ES-I3 (cell line): ENCODE measurements around the gene INPP1.
"Not testable (repeated sequence)": the region's sequence is repeated elsewhere in the genome, so short reads cannot be mapped to it uniquely, and the experiment has no call there.

Experiments used
- H3K36me3 ChIP-seq: 2 replicates; pipeline ENCODE4 v1.6.1; 2013; ENCODE audit warnings: mild to moderate bottlenecking, low read length, control low read depth, moderate library complexity; ENCODE audit not compliant: insufficient read depth
- H3K4me1 ChIP-seq: 2 replicates; pipeline ENCODE4 v1.6.1; 2013; ENCODE audit warnings: mild to moderate bottlenecking, control low read depth, low read length; ENCODE audit not compliant: insufficient read depth
- H3K9ac ChIP-seq: 2 replicates; pipeline ENCODE4 v1.6.1; 2013; ENCODE audit warnings: low read depth, mild to moderate bottlenecking, low read length, moderate library complexity
- H3K9me3 ChIP-seq: 2 replicates; pipeline ENCODE4 v1.6.1; 2013; ENCODE audit warnings: mild to moderate bottlenecking, low read length, moderate library complexity; ENCODE audit not compliant: control insufficient read depth, insufficient read depth

The INPP1 gene

GRCh38 chr2:190340369-190340768 is 3.0 kb upstream of the INPP1 start:
- H3K36me3 ChIP-seq: no peaks in the 10 kb centered on the region
- H3K9me3 ChIP-seq: no peaks in the 10 kb centered on the region
- H3K4me1 ChIP-seq: no peaks in the 10 kb centered on the region
- no peak overlapping the region for H3K9ac ChIP-seq

GRCh38 chr2:190342611-190343010 is 778 bp upstream of the INPP1 start:
- Histone ChIP-seq H3K9me3 (no peaks in the 10 kb centered on the region), H3K4me1 (no peaks in the 10 kb centered on the region), H3K9ac (no peak overlapping the region), H3K36me3 (no peaks in the 10 kb centered on the region)

- H3K36me3 ChIP-seq: no peaks in the 10 kb centered on the region
- no peaks in the 10 kb centered on the region for H3K9me3 ChIP-seq
- peak overlapping the region; percentile 86; the same call in 1 of the 2 replicates for H3K9ac ChIP-seq
- no peaks in the 10 kb centered on the region for H3K4me1 ChIP-seq
Measured at GRCh38 chr2:190343089-190343535, 277 bp upstream of the INPP1 start.

- no peaks in the 10 kb centered on the region for H3K4me1 ChIP-seq
- peak overlapping the region; percentile 86 for H3K9ac ChIP-seq
- no peaks in the 10 kb centered on the region for H3K36me3 ChIP-seq
- no peaks in the 10 kb centered on the region for H3K9me3 ChIP-seq
Measured at GRCh38 chr2:190344276-190344827, 963 bp downstream of the INPP1 start.

GRCh38 chr2:190350371-190350770 is 7.0 kb downstream of the INPP1 start:
- Histone ChIP-seq H3K9ac (no peak overlapping the region), H3K36me3 (no peaks in the 10 kb centered on the region; the same call in 1 of the 2 replicates), H3K4me1 (no peaks in the 10 kb centered on the region), H3K9me3 (no peaks in the 10 kb centered on the region)

- Histone ChIP-seq H3K36me3 (no peaks in the 10 kb centered on the region; the same call in 1 of the 2 replicates), H3K9ac (no peak overlapping the region), H3K9me3 (no peaks in the 10 kb centered on the region), H3K4me1 (0 out of 2 replicates have a peak, but pooled peaks cover 4% of the 10 kb centered on the region)
Measured at GRCh38 chr2:190351955-190352354, 8.6 kb downstream of the INPP1 start.

GRCh38 chr2:190352668-190353536 is 9.5 kb downstream of the INPP1 start:
- Histone ChIP-seq H3K9me3 (no peaks in the 10 kb centered on the region), H3K9ac (no peak overlapping the region), H3K4me1 (0 out of 2 replicates have a peak, but pooled peaks cover 4% of the 10 kb centered on the region), H3K36me3 (no peaks in the 10 kb centered on the region; the same call in 1 of the 2 replicates)

GRCh38 chr2:190353537-190353899 is 10.1 kb downstream of the INPP1 start:
- H3K4me1 ChIP-seq: 0 out of 2 replicates have a peak, but pooled peaks cover 4% of the 10 kb centered on the region
- H3K9ac ChIP-seq: no peak overlapping the region
- H3K36me3 ChIP-seq: no peaks in the 10 kb centered on the region; the same call in 1 of the 2 replicates
- H3K9me3 ChIP-seq: no peaks in the 10 kb centered on the region

- Histone ChIP-seq H3K36me3 (no peaks in the 10 kb centered on the region; the same call in 1 of the 2 replicates), H3K9me3 (no peaks in the 10 kb centered on the region), H3K9ac (no peak overlapping the region), H3K4me1 (0 out of 2 replicates have a peak, but pooled peaks cover 4% of the 10 kb centered on the region)
Measured at GRCh38 chr2:190354003-190354690, 10.8 kb downstream of the INPP1 start.

- H3K4me1 ChIP-seq: peaks cover 10% of the 10 kb centered on the region; the same call in 1 of the 2 replicates
- no peak overlapping the region for H3K9ac ChIP-seq
- no peaks in the 10 kb centered on the region for H3K9me3 ChIP-seq
- H3K36me3 ChIP-seq: no peaks in the 10 kb centered on the region; the same call in 1 of the 2 replicates
Measured at GRCh38 chr2:190355968-190356644, 12.7 kb downstream of the INPP1 start.

- no peaks in the 10 kb centered on the region for H3K36me3 ChIP-seq
- H3K4me1 ChIP-seq: peaks cover 10% of the 10 kb centered on the region; the same call in 1 of the 2 replicates
- H3K9ac ChIP-seq: no peak overlapping the region
- H3K9me3 ChIP-seq: no peaks in the 10 kb centered on the region
Measured at GRCh38 chr2:190357600-190357999, 14.2 kb downstream of the INPP1 start.

- H3K9ac ChIP-seq, H3K36me3 ChIP-seq, H3K9me3 ChIP-seq: not testable (repeated sequence)
- H3K4me1 ChIP-seq: peaks cover 10% of the 10 kb centered on the region; the same call in 1 of the 2 replicates
Measured at GRCh38 chr2:190358655-190359448, 15.5 kb downstream of the INPP1 start.

- Histone ChIP-seq H3K9me3 (no peaks in the 10 kb centered on the region), H3K9ac (no peak overlapping the region), H3K36me3 (no peaks in the 10 kb centered on the region), H3K4me1 (peaks cover 10% of the 10 kb centered on the region; the same call in 1 of the 2 replicates)
Measured at GRCh38 chr2:190360561-190360960, 17.2 kb downstream of the INPP1 start.
